GM19438 (cell line): ENCODE data around the gene CPB2.
A peak's percentile ranks its signal among the peaks of the same experiment; 100 is the strongest.

ENCODE experiments used
- ATAC-seq: cut with Tn5 transposase; IDR thresholded peaks from one replicate; pipeline ENCODE4 v1.9.1; 2021; ENCODE audit warnings: low read depth; ENCODE audit not compliant: unreplicated experiment

CPB2 gene

GRCh38 chr13:46127358-46128023, 22.7 kb upstream of the CPB2 start:
- no peak for ATAC-seq

- peak; percentile 71 for ATAC-seq
These were observed 21.9 kb upstream of the CPB2 start for GRCh38 chr13:46126552-46127357.

GRCh38 chr13:46126056-46126455, 21.2 kb upstream of the CPB2 start:
- ATAC-seq, result no peak

GRCh38 chr13:46124967-46125933, 20.4 kb upstream of the CPB2 start:
- no peak for ATAC-seq

- no peak for ATAC-seq
These were observed 19.7 kb upstream of the CPB2 start for GRCh38 chr13:46124531-46124966.

- ATAC-seq, result no peak
These were observed 17.5 kb upstream of the CPB2 start for GRCh38 chr13:46122304-46122703.

GRCh38 chr13:46121597-46122163, 16.8 kb upstream of the CPB2 start:
- ATAC-seq, result no peak

- ATAC-seq, result no peak
These were observed 16.2 kb upstream of the CPB2 start for GRCh38 chr13:46121033-46121432.

GRCh38 chr13:46119883-46120614, 15.2 kb upstream of the CPB2 start:
- no peak for ATAC-seq

GRCh38 chr13:46116653-46117502, 12.0 kb upstream of the CPB2 start:
- ATAC-seq, result no peak

GRCh38 chr13:46114613-46115012, 9.8 kb upstream of the CPB2 start:
- no peak for ATAC-seq

- no peak for ATAC-seq
These were observed 8.8 kb upstream of the CPB2 start for GRCh38 chr13:46113596-46113995.

- ATAC-seq, result no peak
These were observed 6.3 kb upstream of the CPB2 start for GRCh38 chr13:46111151-46111550.

- no peak for ATAC-seq
These were observed 4.6 kb upstream of the CPB2 start for GRCh38 chr13:46109451-46109850.

GRCh38 chr13:46106839-46107371, 2.1 kb upstream of the CPB2 start:
- no peak for ATAC-seq

- no peak for ATAC-seq
These were observed 1.8 kb downstream of the CPB2 start for GRCh38 chr13:46103037-46103436.

- no peak for ATAC-seq
These were observed 2.6 kb downstream of the CPB2 start for GRCh38 chr13:46102255-46102605.

- no peak for ATAC-seq
These were observed 3.2 kb downstream of the CPB2 start for GRCh38 chr13:46101484-46102254.
